ENCODE data around the gene TXNDC16.

TXNDC16 gene

GRCh38 chr14:52391881-52392615, 160.3 kb downstream of the TXNDC16 start:
- DNase-seq = peak; percentile 84

Data from HCEC 1CT (cell line).